Liver (tissue), 9 donors: ENCODE results near the gene PGBD5. TPM values are rescaled to one million over a fixed set of nuclear protein-coding genes. Genes with fewer than 3 reads are reported as not detected.

Experiments used
- DNase-seq: peaks from one replicate; pipeline ENCODE4 v3.0.0-alpha.2; 2017; ENCODE audit warnings: low spot score
- H3K27ac ChIP-seq, 2 donors: one replicate each; pipeline ENCODE4 v1.7.0; 2013; ENCODE audit warnings: inconsistent platforms in 2 of 2, low read length in 2 of 2, control low read depth in 1 of 2, low read depth in 1 of 2, mild to moderate bottlenecking in 1 of 2
- H3K27me3 ChIP-seq, 4 donors: one replicate each; pipeline versions ENCODE4 v1.6.1 to v1.7.0; 2013; ENCODE audit warnings: low read length in 3 of 4, inconsistent platforms in 1 of 4, mild to moderate bottlenecking in 1 of 4, moderate library complexity in 1 of 4; ENCODE audit not compliant: control insufficient read depth in 4 of 4, insufficient read depth in 4 of 4
- H3K36me3 ChIP-seq, 4 donors: one replicate each; pipeline versions ENCODE4 v1.6.1 to v1.7.0; 2013; ENCODE audit warnings: low read length in 3 of 4, mild to moderate bottlenecking in 3 of 4, low read depth in 1 of 4, moderate library complexity in 1 of 4; ENCODE audit not compliant: control insufficient read depth in 4 of 4, insufficient read depth in 3 of 4
- H3K4me1 ChIP-seq, 4 donors: one replicate each; pipeline versions ENCODE4 v1.6.1 to v1.7.0; 2013; ENCODE audit warnings: low read length in 3 of 4, mild to moderate bottlenecking in 3 of 4, moderate library complexity in 1 of 4; ENCODE audit not compliant: control insufficient read depth in 4 of 4, insufficient read depth in 4 of 4
- H3K4me3 ChIP-seq, 3 donors: one replicate each; pipeline versions ENCODE4 v1.6.1 to v1.7.0; 2013; ENCODE audit warnings: low read length in 3 of 3, control low read depth in 1 of 3, low read depth in 1 of 3, mild to moderate bottlenecking in 1 of 3
- H3K9ac ChIP-seq, 2 donors: one replicate each; pipeline ENCODE4 v1.7.0; 2013; ENCODE audit warnings: low read length in 2 of 2, mild to moderate bottlenecking in 2 of 2, moderate library complexity in 2 of 2, control low read depth in 1 of 2, low read depth in 1 of 2
- H3K9me3 ChIP-seq, 4 donors: one replicate each; pipeline versions ENCODE4 v1.6.1 to v1.7.0; 2013; ENCODE audit warnings: low read length in 3 of 4; ENCODE audit not compliant: control insufficient read depth in 4 of 4
- EGR1 ChIP-seq, 2 donors: IDR thresholded peaks; 2 replicates each; pipeline ENCODE4 v1.6.1; 2016 to 2018; ENCODE audit warnings: antibody characterized with exemption in 2 of 2, low read depth in 2 of 2
- FOXA1 ChIP-seq: IDR thresholded peaks from 2 replicates; pipeline ENCODE4 v1.6.1; 2016; ENCODE audit warnings: antibody characterized with exemption
- GABPA ChIP-seq, 2 donors: IDR thresholded peaks in 1 of 2; conservative IDR thresholded peaks in 1 of 2; 2 replicates each; pipeline ENCODE4 v1.6.1; 2016; ENCODE audit warnings: antibody characterized with exemption in 2 of 2, mild to moderate bottlenecking in 1 of 2, moderate library complexity in 1 of 2
- HNF4A ChIP-seq, 2 donors: conservative IDR thresholded peaks; 2 replicates each; pipeline ENCODE4 v1.6.1; 2016; ENCODE audit warnings: antibody characterized with exemption in 2 of 2, mild to moderate bottlenecking in 2 of 2
- HNF4G ChIP-seq: IDR thresholded peaks from 2 replicates; pipeline ENCODE4 v1.6.1; 2016; ENCODE audit warnings: antibody characterized with exemption
- JUND ChIP-seq, 2 donors: IDR thresholded peaks; 2 replicates each; pipeline ENCODE4 v1.6.1; 2016; ENCODE audit warnings: antibody characterized with exemption in 2 of 2
- NR2F2 ChIP-seq: IDR thresholded peaks from 2 replicates; pipeline ENCODE4 v1.6.1; 2016; ENCODE audit warnings: antibody characterized with exemption
- RAD21 ChIP-seq, 2 donors: IDR thresholded peaks; 2 replicates each; pipeline ENCODE4 v1.6.1; 2016; ENCODE audit warnings: antibody characterized with exemption in 2 of 2, mild to moderate bottlenecking in 2 of 2
- RXRA ChIP-seq, 2 donors: IDR thresholded peaks; 2 replicates each; pipeline ENCODE4 v1.6.1; 2017 to 2018; ENCODE audit warnings: antibody characterized with exemption in 2 of 2, mild to moderate bottlenecking in 1 of 2
- SP1 ChIP-seq: IDR thresholded peaks from 2 replicates; pipeline ENCODE4 v1.6.1; 2018; ENCODE audit warnings: antibody characterized with exemption, mild to moderate bottlenecking
- TAF1 ChIP-seq: conservative IDR thresholded peaks from 2 replicates; pipeline ENCODE4 v1.6.1; 2016; ENCODE audit warnings: antibody characterized with exemption, mild to moderate bottlenecking
- YY1 ChIP-seq: IDR thresholded peaks from 2 replicates; pipeline ENCODE4 v1.6.1; 2016; ENCODE audit warnings: antibody characterized with exemption, mild to moderate bottlenecking
- WGBS: extraction: QIAGEN DNeasy Blood & Tissue Kit; methylation state at CpG from one replicate; pipeline ENCODE4 v1.1.7; 2013; 5-methylcytosine and 5-hydroxymethylcytosine counted together
- polyA plus RNA-seq, 2 donors: library from polyadenylated mRNA; stranded (reverse) in 1 of 2; unstranded in 1 of 2; fragments of 200-250 nt in 1 of 2; fragments of >200 nt in 1 of 2; fragmentation: Nextera tagmentation in 1 of 2; extraction: Ambion mirVana in 1 of 2; gene quantifications; one replicate each; pipeline versions ENCODE4 v1.2.1 to v1.2.3, GENCODE V29; 2013 to 2015
- total RNA-seq, 2 donors: library from RNA; depleted of rRNA; stranded (reverse); fragments of >200 nt; gene quantifications; one replicate each; pipeline ENCODE4 v1.2.3, GENCODE V29; 2014
- TF ChIP-seq, protein P1 (sequence below): IDR thresholded peaks from 2 replicates; pipeline ENCODE4 v1.6.1; 2016; ENCODE audit warnings: antibody characterized with exemption
- TF ChIP-seq, protein P2 (sequence below): IDR thresholded peaks from 2 replicates; pipeline ENCODE4 v1.6.1; 2016; ENCODE audit warnings: antibody characterized with exemption, mild to moderate bottlenecking
- TF ChIP-seq, protein P3 (sequence below): IDR thresholded peaks from 2 replicates; pipeline ENCODE4 v1.6.1; 2016; ENCODE audit warnings: antibody characterized with exemption
- TF ChIP-seq, protein P4 (sequence below): IDR thresholded peaks from 2 replicates; pipeline ENCODE4 v1.6.1; 2016; ENCODE audit warnings: antibody characterized with exemption
- TF ChIP-seq, protein P5 (sequence below): fragments of 150-350 bp; IDR thresholded peaks from 2 replicates; pipeline ENCODE4 v1.5.1; 2017; ENCODE audit warnings: improper control_type of control experiment, low read depth, low read length; ENCODE audit not compliant: missing input control
- donor health status: healthy.
- donor health status: healthy.
- donor health status: healthy.
- donor health status: healthy.
- donor health status: healthy.

The PGBD5 gene
- total and polyA plus RNA-seq, 4 donors = 0.88 to 5.4 (median 2.7) TPM

DNA sequence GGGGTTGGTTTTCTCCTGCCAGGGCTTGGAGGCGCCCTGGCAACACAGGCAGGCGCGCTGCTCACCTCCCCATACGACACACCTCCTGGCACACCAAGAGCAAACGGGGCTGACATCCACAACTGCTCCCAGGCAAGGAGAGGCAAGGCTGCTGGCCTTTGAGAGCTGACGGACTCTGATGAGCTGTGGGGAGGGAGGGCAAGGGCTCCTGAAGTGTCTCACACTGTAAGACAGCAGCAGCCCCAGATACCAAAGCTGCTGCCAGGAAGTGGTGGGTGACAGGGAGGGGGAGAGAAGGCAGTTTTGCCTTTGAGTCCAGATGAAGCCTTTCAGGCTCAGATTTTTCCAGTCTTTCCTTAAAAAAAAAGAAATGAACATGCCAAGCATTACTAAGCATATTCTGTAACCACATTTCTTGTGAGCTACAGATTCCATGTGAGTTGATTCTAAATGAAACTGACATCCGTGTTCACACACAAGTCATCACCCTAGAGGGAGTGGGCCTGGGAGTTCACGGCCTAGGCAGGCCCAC lies 24.3 kb downstream of the PGBD5 start:
- TF ChIP-seq SP1 (no peak), GABPA (IDR thresholded peaks at IDR 0.05 in 1 of 2, conservative IDR thresholded peaks at IDR 0.05 in 1 of 2) (no peak)
- 80% methylated on average over 8 of the region's 8 CpGs for WGBS
- DNase-seq = no peak
- no peak overlapping the region for H3K4me3 ChIP-seq
- no peaks in the 10 kb centered on the region for H3K4me1 ChIP-seq
- H3K27ac ChIP-seq = no peak overlapping the region
- H3K9me3 ChIP-seq = no peaks in the 10 kb centered on the region
- H3K27me3 ChIP-seq = no peaks in the 10 kb centered on the region
- no peaks in the 10 kb centered on the region for H3K36me3 ChIP-seq
- no peak overlapping the region for H3K9ac ChIP-seq

DNA sequence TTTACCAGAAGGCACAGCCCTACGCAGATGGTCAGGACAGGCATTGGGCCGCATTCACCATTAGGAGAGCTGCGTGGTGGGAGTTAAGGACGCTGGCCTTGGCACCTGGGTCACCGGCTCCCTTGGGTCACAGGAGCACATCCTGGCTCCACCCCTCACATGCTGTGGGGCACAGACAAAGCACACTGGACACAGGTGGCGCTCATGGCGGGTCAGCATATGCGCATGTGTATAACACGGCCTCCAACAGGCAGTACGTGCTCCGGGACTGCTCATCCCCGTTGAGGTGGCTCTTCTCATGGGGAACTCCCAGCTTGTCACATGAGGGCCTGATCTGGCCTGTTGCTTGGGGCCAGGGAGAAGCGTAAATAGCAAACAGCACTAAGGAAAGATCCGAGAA lies 25.0 kb downstream of the PGBD5 start:
- Histone ChIP-seq H3K36me3 (no peaks in the 10 kb centered on the region), H3K4me1 (no peaks in the 10 kb centered on the region), H3K27me3 (no peaks in the 10 kb centered on the region), H3K27ac (no peak overlapping the region), H3K9ac (no peak overlapping the region), H3K9me3 (no peaks in the 10 kb centered on the region), H3K4me3 (no peak overlapping the region)
- WGBS = 94% methylated on average over 14 of the region's 14 CpGs
- DNase-seq = no peak
- no peak for TF ChIP-seq RXRA (IDR thresholded peaks at IDR 0.05)
- no peak for TF ChIP-seq EGR1 (IDR thresholded peaks at IDR 0.05; ENCODE audit: low read depth in 2 of 2)
- no peak for TF ChIP-seq HNF4G
- TF ChIP-seq NR2F2 = no peak
- no peak for TF ChIP-seq RAD21 (IDR thresholded peaks at IDR 0.05)
- TF ChIP-seq FOXA1 = no peak
- no peak for TF ChIP-seq YY1
- TF ChIP-seq, protein P1, sequence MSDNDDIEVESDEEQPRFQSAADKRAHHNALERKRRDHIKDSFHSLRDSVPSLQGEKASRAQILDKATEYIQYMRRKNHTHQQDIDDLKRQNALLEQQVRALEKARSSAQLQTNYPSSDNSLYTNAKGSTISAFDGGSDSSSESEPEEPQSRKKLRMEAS = no peak
- TF ChIP-seq JUND (IDR thresholded peaks at IDR 0.05) = no peak
- TF ChIP-seq, protein P2, sequence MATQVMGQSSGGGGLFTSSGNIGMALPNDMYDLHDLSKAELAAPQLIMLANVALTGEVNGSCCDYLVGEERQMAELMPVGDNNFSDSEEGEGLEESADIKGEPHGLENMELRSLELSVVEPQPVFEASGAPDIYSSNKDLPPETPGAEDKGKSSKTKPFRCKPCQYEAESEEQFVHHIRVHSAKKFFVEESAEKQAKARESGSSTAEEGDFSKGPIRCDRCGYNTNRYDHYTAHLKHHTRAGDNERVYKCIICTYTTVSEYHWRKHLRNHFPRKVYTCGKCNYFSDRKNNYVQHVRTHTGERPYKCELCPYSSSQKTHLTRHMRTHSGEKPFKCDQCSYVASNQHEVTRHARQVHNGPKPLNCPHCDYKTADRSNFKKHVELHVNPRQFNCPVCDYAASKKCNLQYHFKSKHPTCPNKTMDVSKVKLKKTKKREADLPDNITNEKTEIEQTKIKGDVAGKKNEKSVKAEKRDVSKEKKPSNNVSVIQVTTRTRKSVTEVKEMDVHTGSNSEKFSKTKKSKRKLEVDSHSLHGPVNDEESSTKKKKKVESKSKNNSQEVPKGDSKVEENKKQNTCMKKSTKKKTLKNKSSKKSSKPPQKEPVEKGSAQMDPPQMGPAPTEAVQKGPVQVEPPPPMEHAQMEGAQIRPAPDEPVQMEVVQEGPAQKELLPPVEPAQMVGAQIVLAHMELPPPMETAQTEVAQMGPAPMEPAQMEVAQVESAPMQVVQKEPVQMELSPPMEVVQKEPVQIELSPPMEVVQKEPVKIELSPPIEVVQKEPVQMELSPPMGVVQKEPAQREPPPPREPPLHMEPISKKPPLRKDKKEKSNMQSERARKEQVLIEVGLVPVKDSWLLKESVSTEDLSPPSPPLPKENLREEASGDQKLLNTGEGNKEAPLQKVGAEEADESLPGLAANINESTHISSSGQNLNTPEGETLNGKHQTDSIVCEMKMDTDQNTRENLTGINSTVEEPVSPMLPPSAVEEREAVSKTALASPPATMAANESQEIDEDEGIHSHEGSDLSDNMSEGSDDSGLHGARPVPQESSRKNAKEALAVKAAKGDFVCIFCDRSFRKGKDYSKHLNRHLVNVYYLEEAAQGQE = no peak
- TF ChIP-seq GABPA (IDR thresholded peaks at IDR 0.05 in 1 of 2, conservative IDR thresholded peaks at IDR 0.05 in 1 of 2) = no peak
- TF ChIP-seq, protein P3, sequence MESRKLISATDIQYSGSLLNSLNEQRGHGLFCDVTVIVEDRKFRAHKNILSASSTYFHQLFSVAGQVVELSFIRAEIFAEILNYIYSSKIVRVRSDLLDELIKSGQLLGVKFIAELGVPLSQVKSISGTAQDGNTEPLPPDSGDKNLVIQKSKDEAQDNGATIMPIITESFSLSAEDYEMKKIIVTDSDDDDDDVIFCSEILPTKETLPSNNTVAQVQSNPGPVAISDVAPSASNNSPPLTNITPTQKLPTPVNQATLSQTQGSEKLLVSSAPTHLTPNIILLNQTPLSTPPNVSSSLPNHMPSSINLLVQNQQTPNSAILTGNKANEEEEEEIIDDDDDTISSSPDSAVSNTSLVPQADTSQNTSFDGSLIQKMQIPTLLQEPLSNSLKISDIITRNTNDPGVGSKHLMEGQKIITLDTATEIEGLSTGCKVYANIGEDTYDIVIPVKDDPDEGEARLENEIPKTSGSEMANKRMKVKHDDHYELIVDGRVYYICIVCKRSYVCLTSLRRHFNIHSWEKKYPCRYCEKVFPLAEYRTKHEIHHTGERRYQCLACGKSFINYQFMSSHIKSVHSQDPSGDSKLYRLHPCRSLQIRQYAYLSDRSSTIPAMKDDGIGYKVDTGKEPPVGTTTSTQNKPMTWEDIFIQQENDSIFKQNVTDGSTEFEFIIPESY = no peak

DNA sequence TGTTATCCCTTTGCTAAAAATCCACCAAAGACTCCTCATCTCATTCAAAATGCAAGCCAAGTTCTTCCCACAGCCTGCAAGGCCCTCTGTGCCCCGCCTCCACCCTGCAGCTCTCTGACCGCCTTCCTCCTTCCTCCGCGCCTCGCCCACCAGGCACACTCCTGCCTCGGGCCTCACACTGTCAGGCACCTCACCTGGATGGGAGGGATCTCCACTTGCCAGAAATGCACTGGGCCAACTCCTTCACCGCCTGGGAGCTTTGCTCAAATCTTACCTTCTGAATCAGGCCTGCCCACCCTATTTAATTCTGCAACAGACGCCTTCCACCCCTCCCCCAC lies 26.2 kb downstream of the PGBD5 start:
- TF ChIP-seq TAF1 (no peak), RAD21 (IDR thresholded peaks at IDR 0.05) (no peak), GABPA (IDR thresholded peaks at IDR 0.05 in 1 of 2, conservative IDR thresholded peaks at IDR 0.05 in 1 of 2) (no peak), HNF4G (no peak), HNF4A (conservative IDR thresholded peaks at IDR 0.05) (no peak)
- TF ChIP-seq, protein P4, sequence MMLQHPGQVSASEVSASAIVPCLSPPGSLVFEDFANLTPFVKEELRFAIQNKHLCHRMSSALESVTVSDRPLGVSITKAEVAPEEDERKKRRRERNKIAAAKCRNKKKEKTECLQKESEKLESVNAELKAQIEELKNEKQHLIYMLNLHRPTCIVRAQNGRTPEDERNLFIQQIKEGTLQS = no peak
- TF ChIP-seq, protein P5, sequence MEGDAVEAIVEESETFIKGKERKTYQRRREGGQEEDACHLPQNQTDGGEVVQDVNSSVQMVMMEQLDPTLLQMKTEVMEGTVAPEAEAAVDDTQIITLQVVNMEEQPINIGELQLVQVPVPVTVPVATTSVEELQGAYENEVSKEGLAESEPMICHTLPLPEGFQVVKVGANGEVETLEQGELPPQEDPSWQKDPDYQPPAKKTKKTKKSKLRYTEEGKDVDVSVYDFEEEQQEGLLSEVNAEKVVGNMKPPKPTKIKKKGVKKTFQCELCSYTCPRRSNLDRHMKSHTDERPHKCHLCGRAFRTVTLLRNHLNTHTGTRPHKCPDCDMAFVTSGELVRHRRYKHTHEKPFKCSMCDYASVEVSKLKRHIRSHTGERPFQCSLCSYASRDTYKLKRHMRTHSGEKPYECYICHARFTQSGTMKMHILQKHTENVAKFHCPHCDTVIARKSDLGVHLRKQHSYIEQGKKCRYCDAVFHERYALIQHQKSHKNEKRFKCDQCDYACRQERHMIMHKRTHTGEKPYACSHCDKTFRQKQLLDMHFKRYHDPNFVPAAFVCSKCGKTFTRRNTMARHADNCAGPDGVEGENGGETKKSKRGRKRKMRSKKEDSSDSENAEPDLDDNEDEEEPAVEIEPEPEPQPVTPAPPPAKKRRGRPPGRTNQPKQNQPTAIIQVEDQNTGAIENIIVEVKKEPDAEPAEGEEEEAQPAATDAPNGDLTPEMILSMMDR = no peak
- TF ChIP-seq, protein P1 = no peak
- TF ChIP-seq, protein P3 = no peak
- no peaks in the 10 kb centered on the region for H3K4me1 ChIP-seq
- H3K27ac ChIP-seq = no peak overlapping the region
- H3K9ac ChIP-seq = no peak overlapping the region
- WGBS = 93% methylated on average over 8 of the region's 8 CpGs
- DNase-seq = no peak
- H3K4me3 ChIP-seq = no peak overlapping the region
- no peaks in the 10 kb centered on the region for H3K9me3 ChIP-seq
- H3K27me3 ChIP-seq = no peaks in the 10 kb centered on the region
- H3K36me3 ChIP-seq = no peaks in the 10 kb centered on the region
